ENCODE data around the gene RRP15.

GRCh38 chr1:218297461-218297860 is 12.4 kb downstream of the RRP15 start:
- TF ChIP-seq GATA2 (IDR thresholded peaks at IDR 0.05; ENCODE audit: low read depth, low read length) (no peak), GATA3 (IDR thresholded peaks at IDR 0.05; ENCODE audit: low read depth, low read length) (no peak)
